Panc1 (cell line): ENCODE results near the gene CACNA2D4. TPM values are rescaled to one million over a fixed set of nuclear protein-coding genes. Genes with fewer than 3 reads are reported as not detected.

Experiments
- ATAC-seq: fragments of 200-7000 bp; cut with Tn5 transposase; 2 replicates; pipeline ENCODE4 v1.9.1; 2020; ENCODE audit warnings: mild to moderate bottlenecking, moderate library complexity
- BruUV-seq: library from RNA; stranded (reverse); fragments of 400-500 nt; replicated peaks from 2 replicates; lab custom pipeline; 2021; lab: Mats Ljungman, UMichigan
- CTCF ChIA-PET: fragments of 300-600 bp; sonication (Branson Sonifier 250); formaldehyde crosslinking; loops from one replicate; lab custom pipeline; 2022; ENCODE audit warnings: antibody characterized with exemption; lab: Charles Lee
- POLR2A ChIA-PET: fragments of 300-600 bp; sonication (Branson Sonifier 250); formaldehyde crosslinking; loops from one replicate; lab custom pipeline; 2022; ENCODE audit warnings: antibody characterized with exemption; lab: Charles Lee
- DNase-seq: peaks from one replicate; pipeline ENCODE4 v3.0.0-alpha.2; 2010; ENCODE audit warnings: low read depth, low spot score
- H3K27ac ChIP-seq: 2 replicates; pipeline ENCODE4 v1.5.1; 2011; ENCODE audit warnings: mild to moderate bottlenecking, low read length, inconsistent platforms
- H3K27me3 ChIP-seq: fragments of 200-500 bp; sonication (Bioruptor generic); 2 replicates; pipeline ENCODE4 v1.6.0; 2014; ENCODE audit warnings: low read length, inconsistent platforms; ENCODE audit not compliant: control insufficient read depth, insufficient read depth
- H3K36me3 ChIP-seq: fragments of 200-500 bp; sonication (Bioruptor generic); 2 replicates; pipeline ENCODE4 v1.5.1; 2014; ENCODE audit warnings: inconsistent platforms, mild to moderate bottlenecking, low read length, moderate library complexity; ENCODE audit not compliant: control insufficient read depth, insufficient read depth
- H3K4me1 ChIP-seq: 2 replicates; pipeline ENCODE4 v1.5.1; 2011; ENCODE audit warnings: inconsistent platforms, mild to moderate bottlenecking, low read length, moderate library complexity; ENCODE audit not compliant: control insufficient read depth, insufficient read depth
- H3K4me3 ChIP-seq, 2 experiments: 2 replicates each; pipeline ENCODE4 v1.5.1; 2011 to 2012; ENCODE audit warnings: low read depth in 2 of 2, low read length in 2 of 2, mild to moderate bottlenecking in 2 of 2, inconsistent platforms in 1 of 2, moderate library complexity in 1 of 2
- H3K9me3 ChIP-seq: fragments of 200-500 bp; sonication (Bioruptor generic); 2 replicates; pipeline ENCODE4 v1.5.1; 2014; ENCODE audit warnings: low read depth, mild to moderate bottlenecking, inconsistent platforms, low read length, moderate library complexity; ENCODE audit not compliant: control insufficient read depth, insufficient read depth
- POLR2AphosphoS5 ChIP-seq: IDR thresholded peaks from 2 replicates; pipeline ENCODE4 v1.6.1; 2012; ENCODE audit warnings: mild to moderate bottlenecking, low read depth, low read length, moderate library complexity
- REST ChIP-seq, 2 experiments: IDR thresholded peaks; 2 replicates each; pipeline ENCODE4 v1.6.1; 2011 to 2012; ENCODE audit warnings: low read depth in 2 of 2, control low read depth in 1 of 2, low read length in 1 of 2, mild to moderate bottlenecking in 1 of 2, moderate library complexity in 1 of 2; ENCODE audit not compliant: insufficient read depth in 1 of 2
- SIN3A ChIP-seq: IDR thresholded peaks from 2 replicates; pipeline ENCODE4 v1.6.1; 2012; ENCODE audit warnings: low read depth, mild to moderate bottlenecking, low read length, moderate library complexity, borderline replicate concordance; ENCODE audit not compliant: insufficient read depth
- TCF7L2 ChIP-seq: IDR thresholded peaks from 2 replicates; pipeline ENCODE4 v1.6.1; 2011; ENCODE audit warnings: mild to moderate bottlenecking, low read depth, low read length, inconsistent platforms
- in situ Hi-C: cut with HindIII; loops from 2 replicates; pipeline ENCODE4 v1.10.0; 2016; ENCODE audit warnings: low sequenced_read_pairs, low pct_unique_long_range_greater_than_20kb
- intact Hi-C: fragments of 100-400 bp; cut with micrococcal nuclease; formaldehyde crosslinking; loops from one replicate; pipeline ENCODE4 v1.10.0; 2022; ENCODE audit not compliant: unreplicated experiment
- total RNA-seq: library from RNA; stranded (reverse); gene quantifications from one replicate; pipeline ENCODE4 v1.2.1, GENCODE V29; 2021; ENCODE audit not compliant: unreplicated experiment
- TF ChIP-seq, protein P1 (sequence below): fragments of 450-650 bp; IDR thresholded peaks from 2 replicates; pipeline ENCODE4 v1.5.1; 2017; ENCODE audit warnings: mild to moderate bottlenecking

Gene CACNA2D4
- total RNA-seq, 1 experiment from 2014 or later = 0.15 TPM

DNA sequence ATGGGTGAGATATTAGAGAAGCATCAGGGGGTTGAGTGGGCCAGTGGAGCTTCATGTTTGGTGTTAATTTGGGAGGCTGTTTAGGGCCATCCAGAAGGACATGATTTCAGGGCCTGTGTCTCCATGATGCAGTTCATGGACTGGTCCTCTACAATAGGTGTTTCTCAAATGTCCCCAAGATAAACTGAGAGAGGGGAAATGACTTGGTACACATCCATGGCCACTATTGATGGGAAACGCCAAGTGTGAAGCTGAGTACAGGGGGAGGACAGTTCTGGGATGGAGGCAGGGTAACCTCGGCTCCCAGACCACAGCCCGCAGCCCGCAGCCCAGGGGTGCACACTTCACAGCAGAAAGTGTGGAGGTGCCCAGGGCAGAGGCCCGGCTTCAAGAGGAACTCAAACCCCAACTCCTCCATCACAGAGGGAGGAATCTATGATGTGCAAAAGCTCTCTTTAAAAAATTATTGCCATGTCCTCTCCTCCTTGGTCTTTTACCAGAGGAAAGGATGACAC lies 33.3 kb downstream of the CACNA2D4 start:
- DNase-seq = no peak
- TF ChIP-seq, protein P1, sequence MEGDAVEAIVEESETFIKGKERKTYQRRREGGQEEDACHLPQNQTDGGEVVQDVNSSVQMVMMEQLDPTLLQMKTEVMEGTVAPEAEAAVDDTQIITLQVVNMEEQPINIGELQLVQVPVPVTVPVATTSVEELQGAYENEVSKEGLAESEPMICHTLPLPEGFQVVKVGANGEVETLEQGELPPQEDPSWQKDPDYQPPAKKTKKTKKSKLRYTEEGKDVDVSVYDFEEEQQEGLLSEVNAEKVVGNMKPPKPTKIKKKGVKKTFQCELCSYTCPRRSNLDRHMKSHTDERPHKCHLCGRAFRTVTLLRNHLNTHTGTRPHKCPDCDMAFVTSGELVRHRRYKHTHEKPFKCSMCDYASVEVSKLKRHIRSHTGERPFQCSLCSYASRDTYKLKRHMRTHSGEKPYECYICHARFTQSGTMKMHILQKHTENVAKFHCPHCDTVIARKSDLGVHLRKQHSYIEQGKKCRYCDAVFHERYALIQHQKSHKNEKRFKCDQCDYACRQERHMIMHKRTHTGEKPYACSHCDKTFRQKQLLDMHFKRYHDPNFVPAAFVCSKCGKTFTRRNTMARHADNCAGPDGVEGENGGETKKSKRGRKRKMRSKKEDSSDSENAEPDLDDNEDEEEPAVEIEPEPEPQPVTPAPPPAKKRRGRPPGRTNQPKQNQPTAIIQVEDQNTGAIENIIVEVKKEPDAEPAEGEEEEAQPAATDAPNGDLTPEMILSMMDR = no peak
- TF ChIP-seq TCF7L2 (no peak), POLR2AphosphoS5 (no peak), SIN3A (no peak), REST (IDR thresholded peaks at IDR 0.05; ENCODE audit: insufficient read depth in 1 of 2, low read depth in 2 of 2, low read length in 1 of 2) (no peak)
- ChIA-PET POLR2A (no interaction called here), CTCF (no interaction called here)
- H3K36me3 ChIP-seq = no peaks in the 10 kb centered on the region
- H3K4me1 ChIP-seq = no peaks in the 10 kb centered on the region
- H3K27ac ChIP-seq = no peak overlapping the region
- intact Hi-C loops (no loop called here), in situ Hi-C loops (no loop called here)
- H3K4me3 ChIP-seq = no peak overlapping the region
- no peak for ATAC-seq
- no peaks in the 10 kb centered on the region for H3K27me3 ChIP-seq
- BruUV-seq = no TSS peak
- no peaks in the 10 kb centered on the region for H3K9me3 ChIP-seq

DNA sequence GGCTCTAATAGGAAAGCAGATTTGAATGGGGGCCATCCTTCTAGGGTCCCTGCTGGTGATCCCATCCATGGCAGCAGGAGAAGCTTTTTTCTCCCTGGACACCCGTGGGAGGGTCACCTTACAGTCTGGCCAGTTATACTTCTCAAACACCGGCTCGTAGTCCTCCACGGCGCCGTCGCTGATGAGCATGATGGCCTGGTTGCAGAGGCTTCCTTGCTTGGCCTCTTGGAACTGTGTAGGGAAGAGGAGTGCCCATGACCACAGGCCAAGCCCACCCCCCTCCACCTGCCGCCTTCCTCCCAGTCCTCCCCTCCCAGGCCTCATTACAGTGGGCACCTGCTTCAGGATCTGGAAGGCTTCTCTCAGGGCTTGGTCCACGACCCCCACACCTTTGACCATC lies 33.8 kb downstream of the CACNA2D4 start:
- H3K4me1 ChIP-seq = no peaks in the 10 kb centered on the region
- CTCF ChIA-PET = no interaction called here
- no peaks in the 10 kb centered on the region for H3K36me3 ChIP-seq
- no TSS peak for BruUV-seq
- H3K27ac ChIP-seq = no peak overlapping the region
- H3K4me3 ChIP-seq = no peak overlapping the region
- intact Hi-C loops = no loop called here
- no peaks in the 10 kb centered on the region for H3K9me3 ChIP-seq
- DNase-seq = no peak
- POLR2A ChIA-PET = no interaction called here
- ATAC-seq = no peak
- in situ Hi-C loops = no loop called here
- no peak for TF ChIP-seq TCF7L2
- no peak for TF ChIP-seq SIN3A
- H3K27me3 ChIP-seq = no peaks in the 10 kb centered on the region

DNA sequence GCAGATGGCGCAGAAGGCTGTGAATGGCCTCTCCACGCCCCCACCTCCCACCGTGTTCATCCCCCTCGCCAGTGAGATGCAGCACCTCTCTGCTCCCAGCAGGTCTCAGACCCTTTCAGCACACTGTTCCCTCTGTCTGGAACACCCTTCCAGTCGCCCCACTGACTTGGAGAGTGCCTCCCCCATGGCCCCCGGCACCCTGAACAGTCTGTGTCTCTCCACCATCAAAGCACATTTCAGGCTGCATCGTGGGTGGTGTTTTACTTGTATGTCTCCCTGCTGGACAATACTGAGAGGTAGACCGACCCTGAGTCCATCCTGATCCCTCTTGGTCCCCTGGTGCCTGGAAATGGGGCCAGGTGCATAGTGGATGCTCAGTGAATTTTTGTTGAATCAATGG lies 34.9 kb downstream of the CACNA2D4 start:
- POLR2A ChIA-PET = no interaction called here
- in situ Hi-C loops = no loop called here
- DNase-seq (no peak), ATAC-seq (no peak)
- BruUV-seq = no TSS peak
- Histone ChIP-seq H3K4me1 (no peaks in the 10 kb centered on the region), H3K27ac (no peak overlapping the region), H3K4me3 (no peak overlapping the region), H3K27me3 (no peaks in the 10 kb centered on the region), H3K9me3 (no peaks in the 10 kb centered on the region), H3K36me3 (no peaks in the 10 kb centered on the region)
- TF ChIP-seq TCF7L2 (no peak), SIN3A (no peak), REST (IDR thresholded peaks at IDR 0.05; ENCODE audit: insufficient read depth in 1 of 2, low read depth in 2 of 2, low read length in 1 of 2) (no peak), POLR2AphosphoS5 (no peak)
- TF ChIP-seq, protein P1 = no peak
- intact Hi-C loops = no loop called here
- CTCF ChIA-PET = no interaction called here
